Activated naive CD4-positive, alpha-beta T cell treated with Interleukin-2 at 50 U/mL for 16 hours (primary cell): Measurements from ENCODE around the gene POFUT2.
"Not testable (repeated sequence)": the region's sequence is repeated elsewhere in the genome, so short reads cannot be mapped to it uniquely, and the experiment has no call there.

Experiments
- DNase-seq: peaks from one replicate; pipeline ENCODE4 v3.0.0-alpha.2; 2020

Gene POFUT2

GRCh38 chr21:45325206-45326168, 37.8 kb upstream of the POFUT2 start:
- DNase-seq = no peak

GRCh38 chr21:45324489-45325205, 37.0 kb upstream of the POFUT2 start:
- DNase-seq = no peak

GRCh38 chr21:45323487-45324311, 36.0 kb upstream of the POFUT2 start:
- no peak for DNase-seq

GRCh38 chr21:45322960-45323461, 35.3 kb upstream of the POFUT2 start:
- no peak for DNase-seq

- DNase-seq = peak; percentile 16
Observed at GRCh38 chr21:45322231-45322959, 34.7 kb upstream of the POFUT2 start.

- no peak for DNase-seq
Observed at GRCh38 chr21:45320261-45321025, 32.7 kb upstream of the POFUT2 start.

- DNase-seq = no peak
Observed at GRCh38 chr21:45319461-45320211, 31.9 kb upstream of the POFUT2 start.

- DNase-seq = no peak
Observed at GRCh38 chr21:45318556-45319404, 31.1 kb upstream of the POFUT2 start.

GRCh38 chr21:45318146-45318555, 30.5 kb upstream of the POFUT2 start:
- DNase-seq = no peak

GRCh38 chr21:45317398-45318145, 29.9 kb upstream of the POFUT2 start:
- no peak for DNase-seq

- DNase-seq = no peak
Observed at GRCh38 chr21:45316871-45317397, 29.2 kb upstream of the POFUT2 start.

- DNase-seq = not testable (repeated sequence)
Observed at GRCh38 chr21:45315676-45316470, 28.2 kb upstream of the POFUT2 start.

GRCh38 chr21:45313682-45314081, 26.0 kb upstream of the POFUT2 start:
- no peak for DNase-seq

GRCh38 chr21:45313015-45313414, 25.3 kb upstream of the POFUT2 start:
- DNase-seq = no peak

GRCh38 chr21:45312296-45312695, 24.6 kb upstream of the POFUT2 start:
- DNase-seq = no peak

GRCh38 chr21:45310459-45310858, 22.8 kb upstream of the POFUT2 start:
- DNase-seq = no peak

- DNase-seq = no peak
Observed at GRCh38 chr21:45309987-45310381, 22.3 kb upstream of the POFUT2 start.
